KMS-11 (cell line): ENCODE data around the gene DSCAM.

ENCODE experiments used
- H2AFZ ChIP-seq: fragments of 200-600 bp; sonication (generic); 2 replicates; pipeline ENCODE4 v1.6.1; 2016; ENCODE audit warnings: antibody characterized with exemption, mixed run types, low read depth
- H3K27ac ChIP-seq: fragments of 200-600 bp; sonication (generic); 2 replicates; pipeline ENCODE4 v1.6.1; 2016; ENCODE audit warnings: mild to moderate bottlenecking, mixed run types
- H3K27me3 ChIP-seq: fragments of 200-600 bp; sonication (generic); 2 replicates; pipeline ENCODE4 v1.6.1; 2017; ENCODE audit warnings: mild to moderate bottlenecking, low read depth, mixed run types, moderate library complexity; ENCODE audit not compliant: insufficient read depth
- H3K36me3 ChIP-seq: fragments of 200-600 bp; sonication (generic); 2 replicates; pipeline ENCODE4 v1.6.1; 2017; ENCODE audit warnings: mild to moderate bottlenecking, mixed run types; ENCODE audit not compliant: insufficient read depth
- H3K4me1 ChIP-seq: fragments of 200-600 bp; sonication (generic); 2 replicates; pipeline ENCODE4 v1.6.1; 2016; ENCODE audit warnings: mild to moderate bottlenecking, low read depth, mixed run types; ENCODE audit not compliant: poor library complexity, severe bottlenecking
- H3K4me2 ChIP-seq: fragments of 200-600 bp; sonication (generic); 2 replicates; pipeline ENCODE4 v1.7.0; 2016; ENCODE audit warnings: mild to moderate bottlenecking, mixed run types
- H3K4me3 ChIP-seq: fragments of 200-600 bp; sonication (generic); IDR thresholded peaks from 2 replicates; pipeline ENCODE4 v1.6.1; 2017; ENCODE audit warnings: low read depth, low read length, mixed read lengths; ENCODE audit not compliant: insufficient read depth
- H3K79me2 ChIP-seq: fragments of 200-600 bp; sonication (generic); 2 replicates; pipeline ENCODE4 v1.6.1; 2016; ENCODE audit warnings: low read depth, mixed run types; ENCODE audit not compliant: insufficient read depth
- H3K9ac ChIP-seq: fragments of 200-600 bp; sonication (generic); 2 replicates; pipeline ENCODE4 v1.6.1; 2016; ENCODE audit warnings: mild to moderate bottlenecking, mixed run types
- H4K20me1 ChIP-seq: fragments of 200-600 bp; sonication (generic); 2 replicates; pipeline ENCODE4 v1.6.1; 2016; ENCODE audit warnings: mild to moderate bottlenecking, mixed run types; ENCODE audit not compliant: insufficient read depth
- CTCF ChIP-seq: fragments of 200-600 bp; sonication (generic); conservative IDR thresholded peaks from 2 replicates; pipeline ENCODE4 v1.6.1; 2017; ENCODE audit warnings: low read depth, mild to moderate bottlenecking, antibody characterized with exemption, low read length, moderate library complexity, mixed read lengths

Gene DSCAM

GRCh38 chr21:40208206-40208947 lies 638.6 kb downstream of the DSCAM start:
- H3K9ac ChIP-seq, result no peak overlapping the region
- H3K36me3 ChIP-seq, result no peaks in the 10 kb centered on the region
- H3K27me3 ChIP-seq, result no peaks in the 10 kb centered on the region
- no peak overlapping the region for H3K27ac ChIP-seq
- H3K79me2 ChIP-seq, result no peaks in the 10 kb centered on the region
- TF ChIP-seq CTCF, result no peak
- no peak overlapping the region for H3K4me2 ChIP-seq
- no peak overlapping the region for H2AFZ ChIP-seq
- no peak overlapping the region for H3K4me3 ChIP-seq
- no peaks in the 10 kb centered on the region for H4K20me1 ChIP-seq
- no peaks in the 10 kb centered on the region for H3K4me1 ChIP-seq

- H2AFZ ChIP-seq, result no peak overlapping the region
- H3K9ac ChIP-seq, result no peak overlapping the region
- H4K20me1 ChIP-seq, result no peaks in the 10 kb centered on the region
- H3K36me3 ChIP-seq, result no peaks in the 10 kb centered on the region
- H3K27me3 ChIP-seq, result no peaks in the 10 kb centered on the region
- H3K4me2 ChIP-seq, result no peak overlapping the region
- H3K79me2 ChIP-seq, result no peaks in the 10 kb centered on the region
- no peaks in the 10 kb centered on the region for H3K4me1 ChIP-seq
- no peak for TF ChIP-seq CTCF
- no peak overlapping the region for H3K4me3 ChIP-seq
- no peak overlapping the region for H3K27ac ChIP-seq
These were observed 646.0 kb downstream of the DSCAM start for GRCh38 chr21:40200946-40201345.

GRCh38 chr21:40200126-40200525 lies 646.8 kb downstream of the DSCAM start:
- Histone ChIP-seq H3K27me3 (no peaks in the 10 kb centered on the region), H3K36me3 (no peaks in the 10 kb centered on the region), H3K4me1 (no peaks in the 10 kb centered on the region), H3K27ac (no peak overlapping the region), H3K4me2 (no peak overlapping the region), H3K4me3 (no peak overlapping the region), H3K79me2 (no peaks in the 10 kb centered on the region), H3K9ac (no peak overlapping the region), H4K20me1 (no peaks in the 10 kb centered on the region), H2AFZ (no peak overlapping the region)
- TF ChIP-seq CTCF, result no peak

- Histone ChIP-seq H3K4me3 (no peak overlapping the region), H3K4me2 (no peak overlapping the region)
- TF ChIP-seq CTCF, result no peak
These were observed 652.6 kb downstream of the DSCAM start for GRCh38 chr21:40194185-40194980.

More at GRCh38 chr21:40194185-40194980, 652.6 kb downstream of the DSCAM start:
- H3K27ac ChIP-seq, result no peak overlapping the region
- H3K79me2 ChIP-seq, result no peaks in the 10 kb centered on the region
- no peak overlapping the region for H3K9ac ChIP-seq
- no peaks in the 10 kb centered on the region for H3K36me3 ChIP-seq
- H4K20me1 ChIP-seq, result no peaks in the 10 kb centered on the region
- H3K4me1 ChIP-seq, result no peaks in the 10 kb centered on the region
- H2AFZ ChIP-seq, result no peak overlapping the region
- H3K27me3 ChIP-seq, result no peaks in the 10 kb centered on the region
